PFSK-1 (cell line): ENCODE data around the gene PUS1.

Experiments used
- POLR2AphosphoS5 ChIP-seq: IDR thresholded peaks from 2 replicates; pipeline ENCODE4 v1.6.1; 2012; ENCODE audit warnings: low read depth, mild to moderate bottlenecking, control low read depth, low read length, moderate library complexity
- SIN3A ChIP-seq: IDR thresholded peaks from 2 replicates; pipeline ENCODE4 v1.6.1; 2012; ENCODE audit warnings: mild to moderate bottlenecking, low read length, moderate library complexity, borderline replicate concordance; ENCODE audit not compliant: insufficient read depth

- TF ChIP-seq POLR2AphosphoS5: no peak
- no peak for TF ChIP-seq SIN3A
Measured at GRCh38 chr12:131919051-131919347, 10.1 kb upstream of the PUS1 start.
